ENCODE results near the gene CCND1.

DNA sequence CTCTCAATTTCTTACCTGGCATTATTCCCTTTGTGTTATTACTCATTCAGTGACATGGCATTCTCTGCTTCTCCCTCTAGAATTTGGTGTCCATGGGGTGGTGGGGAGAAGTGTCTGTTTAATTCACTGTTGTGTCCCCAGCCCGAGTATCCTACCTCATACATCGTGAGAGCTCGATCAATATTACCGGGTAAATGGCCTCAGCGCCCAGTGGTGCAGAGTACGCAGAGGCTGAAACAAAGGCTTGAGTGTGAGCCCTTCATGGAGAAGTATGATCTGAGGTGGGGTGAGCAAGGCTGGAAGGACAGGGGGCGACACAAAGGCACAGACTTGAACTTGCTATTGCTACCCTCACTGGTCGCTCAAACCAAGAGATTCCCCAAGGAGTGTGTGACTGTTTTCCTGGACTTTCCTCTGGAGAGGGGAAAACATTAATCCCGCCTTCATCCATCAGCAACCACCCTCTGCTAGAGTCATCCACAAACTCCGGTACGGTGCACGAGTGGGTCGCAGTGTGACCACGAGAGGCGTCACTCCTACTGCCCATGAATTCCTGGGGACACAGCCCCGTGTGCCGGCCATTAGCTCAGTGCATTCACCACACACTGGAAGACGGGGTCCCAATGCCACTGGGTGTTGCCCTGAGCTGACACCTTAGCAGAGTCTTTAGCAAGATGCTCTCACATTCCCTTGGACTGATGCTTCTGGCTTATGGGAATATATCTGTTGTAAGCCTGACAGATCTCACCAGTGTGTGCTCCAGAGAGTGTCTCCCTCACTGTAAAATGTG lies 35.0 kb upstream of the CCND1 start:
- TF ChIP-seq POLR2A (IDR thresholded peaks at IDR 0.05; ENCODE audit: low read length) (no peak), GATA1 (IDR thresholded peaks at IDR 0.05; ENCODE audit: low read depth, low read length) (no peak)

All from erythroblast (primary cell).